Heart right ventricle (tissue), 16 donors: ENCODE data around the gene WDR81. TPM values are rescaled to one million over a fixed set of nuclear protein-coding genes. Genes with fewer than 3 reads are reported as not detected.

Source experiments
- ATAC-seq, 8 donors: fragments of 200-7000 bp; cut with Tn5 transposase; one replicate each; pipeline ENCODE4 v1.9.1; 2020; ENCODE audit warnings: mild to moderate bottlenecking in 8 of 8, moderate library complexity in 8 of 8, moderate number of reproducible peaks in 1 of 8
- DNase-seq, 2 donors: peaks; one replicate each; pipeline ENCODE4 v3.0.0-alpha.2; 2020
- H3K27ac ChIP-seq, 10 donors: fragments of 200-600 bp; sonication (generic) in 2 of 10; one replicate each; pipeline versions ENCODE4 v1.5.0 to v1.8.0; 2020 to 2022; ENCODE audit warnings: mild to moderate bottlenecking in 3 of 10
- H3K27me3 ChIP-seq, 7 donors: fragments of 200-600 bp; one replicate each; pipeline ENCODE4 v1.8.0; 2021 to 2022; ENCODE audit warnings: mild to moderate bottlenecking in 2 of 7
- H3K36me3 ChIP-seq, 9 donors: fragments of 200-600 bp; sonication (generic) in 1 of 9; one replicate each; pipeline versions ENCODE4 v1.5.0 to v1.8.0; 2020 to 2022; ENCODE audit warnings: mild to moderate bottlenecking in 2 of 9
- H3K4me1 ChIP-seq, 9 donors: fragments of 200-600 bp; sonication (generic) in 1 of 9; one replicate each; pipeline versions ENCODE4 v1.5.0 to v1.8.0; 2020 to 2022; ENCODE audit warnings: mild to moderate bottlenecking in 4 of 9
- H3K4me3 ChIP-seq, 10 donors: fragments of 200-600 bp; sonication (generic) in 2 of 10; one replicate each; pipeline versions ENCODE4 v1.5.0 to v1.8.0; 2020 to 2022; ENCODE audit warnings: mild to moderate bottlenecking in 7 of 10, moderate library complexity in 2 of 10
- H3K9me3 ChIP-seq, 11 donors: fragments of 200-600 bp in 10 of 11; sonication (generic) in 2 of 11; one replicate each; pipeline versions ENCODE4 v1.5.0 to v1.8.0; 2013 to 2022; ENCODE audit warnings: mild to moderate bottlenecking in 2 of 11, control low read depth in 1 of 11, moderate library complexity in 1 of 11
- CTCF ChIP-seq, 9 donors: fragments of 200-600 bp; sonication (generic) in 2 of 9; IDR thresholded peaks; one replicate each; pipeline versions ENCODE4 v1.5.0 to v1.8.0; 2021 to 2022; ENCODE audit warnings: antibody characterized with exemption in 9 of 9, mild to moderate bottlenecking in 5 of 9, moderate library complexity in 1 of 9
- WGBS, 2 donors: extraction: QIAGEN DNeasy Blood & Tissue Kit; methylation state at CpG; one replicate each; pipeline ENCODE4 v1.1.7; 2013; ENCODE audit warnings: inconsistent platforms in 1 of 2; 5-methylcytosine and 5-hydroxymethylcytosine counted together
- intact Hi-C, 10 donors: fragments of 100-400 bp; cut with DNase I; formaldehyde crosslinking; loops; one replicate each; pipeline versions ENCODE4 v1.11.1 to v1.14.2; 2022
- polyA plus RNA-seq, 2 donors: library from polyadenylated mRNA; stranded (reverse); fragments of 200-250 nt; gene quantifications; one replicate each; pipeline ENCODE4 v1.2.3, GENCODE V29; 2013
- total RNA-seq, 10 donors: library from RNA; stranded (reverse); fragmentation: NEBNext Ultra II Directional in 3 of 10; extraction: Animal tissue kit (Norgen Biotek cat#: 25700) in 3 of 10; gene quantifications; one replicate each; pipeline versions ENCODE4 v1.2.1 to v1.2.4, GENCODE V29; 2021 to 2023
- donor health status: Arrhythmogenic right ventricular cardiomyopathy.
- donor health status: ischemic (EF 13 %, LVEDD 7.1; RV severe dilation, severe dysfunction).
- donor health status: healthy with polysubstance abuse.
- donor health status: DM: no; HTN: yes; CAD: no.
- donor health status: DM: no; HTN: no; CAD: no.
- donor health status: ischemic (EF 25% LVEDD 6.9; RV normal size, moderate dysfunction).
- donor health status: ischemic (EF 25% LVEDD 5.7; RV mildly dilated, moderate dysfunction).
- donor health status: healthy.
- donor health status: DM: yes; HTN: yes; CAD: no.
- donor health status: Ischemic cardiomyopathy.
- donor health status: ischemic (EF 35%, LVEDD 5.7; RV mildly dilated, moderate dysfunction).
- donor health status: nonischemic (EF 11% LVEDD 7.7; RV severe dilation, severe dysfunction).
- donor health status: DM: yes; HTN: yes; CAD: no.
- donor health status: PGD.
- donor health status: ischemic (EF 29% LVEDD 5.4; RV normal size, mild dysfunction).
- donor health status: nonischemic (EF 23%, LVEDD 6.1; RV moderate dilation, normal function).

The WDR81 gene
- total and polyA plus RNA-seq, 12 donors: 7.7 to 16.9 (median 9.2) TPM

- peaks cover 0 to 92% (median 10%) of the 10 kb centered on the region in 9 donors for H3K36me3 ChIP-seq
- H3K4me3 ChIP-seq: no peak overlapping the region
- H3K4me1 ChIP-seq: peaks cover 11 to 52% (median 33%) of the 10 kb centered on the region in 9 donors
- 95 to 96% methylated on average over 38 of the region's 38 CpGs for WGBS, 2 donors
- no peak for TF ChIP-seq CTCF (IDR thresholded peaks at IDR 0.05)
- H3K27me3 ChIP-seq: no peaks in the 10 kb centered on the region
- no peak for DNase-seq
- no peak for ATAC-seq
- intact Hi-C loops: loop anchor here in 1 of 10 donors (10.0 kb wide), 1 partner anchor 131 kb away; no protein-coding TSS in a partner anchor
- no peaks in the 10 kb centered on the region for H3K9me3 ChIP-seq
- no peak overlapping the region for H3K27ac ChIP-seq
Observed at GRCh38 chr17:1733759-1734158, 9.3 kb downstream of the WDR81 start.

DNA sequence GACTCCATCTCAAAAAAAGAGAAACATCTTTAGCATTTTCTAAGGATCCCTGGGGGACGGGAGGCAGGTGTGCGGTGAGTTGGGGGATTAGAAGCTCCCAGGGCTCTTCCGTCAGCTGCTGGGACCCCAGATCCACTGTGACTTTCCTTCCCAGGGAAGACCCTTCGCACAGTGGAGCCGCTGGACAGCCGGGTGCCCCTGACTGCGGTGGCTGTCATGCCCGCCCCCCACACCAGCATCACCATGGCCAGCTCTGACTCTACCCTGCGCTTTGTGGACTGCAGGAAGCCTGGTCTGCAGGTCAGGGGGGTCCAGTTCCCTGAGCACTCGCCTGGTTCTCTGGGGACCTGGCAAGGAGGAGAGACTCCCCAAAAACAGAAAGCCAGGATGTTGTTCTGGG lies 10.9 kb downstream of the WDR81 start:
- Histone ChIP-seq H3K4me3 (no peak overlapping the region), H3K9me3 (no peaks in the 10 kb centered on the region), H3K36me3 (peaks cover 0 to 76% (median 10%) of the 10 kb centered on the region in 9 donors), H3K27ac (peak overlapping the region in 1 of 10 donors; percentile 12), H3K27me3 (no peaks in the 10 kb centered on the region), H3K4me1 (peaks cover 11 to 35% (median 29%) of the 10 kb centered on the region in 9 donors)
- TF ChIP-seq CTCF (IDR thresholded peaks at IDR 0.05): no peak
- ATAC-seq (no peak), DNase-seq (no peak)
- 95 to 98% methylated on average over 10 of the region's 10 CpGs for WGBS, 2 donors
- intact Hi-C loops: loop anchor here in 1 of 10 donors (10.0 kb wide), 1 partner anchor 129 kb away; no protein-coding TSS in a partner anchor

DNA sequence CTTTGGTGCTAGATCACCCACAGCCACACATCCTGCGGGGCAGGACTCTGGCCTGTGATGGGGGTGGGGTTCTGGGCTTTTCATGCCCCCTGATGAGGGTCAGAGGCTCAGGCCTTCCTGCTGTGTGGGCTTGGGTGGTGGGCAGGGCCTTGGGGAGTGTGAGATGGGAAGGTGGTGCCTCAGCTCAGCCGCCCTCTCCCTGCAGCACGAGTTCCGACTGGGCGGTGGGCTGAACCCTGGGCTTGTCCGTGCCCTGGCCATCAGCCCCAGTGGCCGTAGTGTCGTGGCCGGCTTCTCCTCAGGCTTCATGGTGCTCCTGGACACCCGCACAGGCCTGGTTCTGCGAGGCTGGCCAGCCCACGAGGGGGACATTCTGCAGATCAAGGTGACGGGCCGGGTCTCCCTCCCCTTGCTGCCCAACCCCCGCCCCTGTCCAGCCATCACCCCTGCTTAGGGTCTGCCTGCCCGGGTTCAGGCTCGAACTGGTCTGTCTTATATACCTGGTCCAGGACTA lies 11.4 kb downstream of the WDR81 start:
- Histone ChIP-seq H3K4me1 (peaks cover 11 to 31% (median 24%) of the 10 kb centered on the region in 9 donors), H3K9me3 (no peaks in the 10 kb centered on the region), H3K36me3 (peaks cover 0 to 72% (median 10%) of the 10 kb centered on the region in 9 donors), H3K27me3 (no peaks in the 10 kb centered on the region), H3K27ac (peak overlapping the region in 7 of 10 donors; percentile 7 to 61 (median 34)), H3K4me3 (no peak overlapping the region)
- DNase-seq (no peak), ATAC-seq (peak in 2 of 8 donors; percentile 4 to 6)
- TF ChIP-seq CTCF (IDR thresholded peaks at IDR 0.05): no peak
- intact Hi-C loops: loop anchor here in 1 of 10 donors (10.0 kb wide), 1 partner anchor 129 kb away; no protein-coding TSS in a partner anchor
- 87 to 94% methylated on average over 17 of the region's 17 CpGs for WGBS, 2 donors

DNA sequence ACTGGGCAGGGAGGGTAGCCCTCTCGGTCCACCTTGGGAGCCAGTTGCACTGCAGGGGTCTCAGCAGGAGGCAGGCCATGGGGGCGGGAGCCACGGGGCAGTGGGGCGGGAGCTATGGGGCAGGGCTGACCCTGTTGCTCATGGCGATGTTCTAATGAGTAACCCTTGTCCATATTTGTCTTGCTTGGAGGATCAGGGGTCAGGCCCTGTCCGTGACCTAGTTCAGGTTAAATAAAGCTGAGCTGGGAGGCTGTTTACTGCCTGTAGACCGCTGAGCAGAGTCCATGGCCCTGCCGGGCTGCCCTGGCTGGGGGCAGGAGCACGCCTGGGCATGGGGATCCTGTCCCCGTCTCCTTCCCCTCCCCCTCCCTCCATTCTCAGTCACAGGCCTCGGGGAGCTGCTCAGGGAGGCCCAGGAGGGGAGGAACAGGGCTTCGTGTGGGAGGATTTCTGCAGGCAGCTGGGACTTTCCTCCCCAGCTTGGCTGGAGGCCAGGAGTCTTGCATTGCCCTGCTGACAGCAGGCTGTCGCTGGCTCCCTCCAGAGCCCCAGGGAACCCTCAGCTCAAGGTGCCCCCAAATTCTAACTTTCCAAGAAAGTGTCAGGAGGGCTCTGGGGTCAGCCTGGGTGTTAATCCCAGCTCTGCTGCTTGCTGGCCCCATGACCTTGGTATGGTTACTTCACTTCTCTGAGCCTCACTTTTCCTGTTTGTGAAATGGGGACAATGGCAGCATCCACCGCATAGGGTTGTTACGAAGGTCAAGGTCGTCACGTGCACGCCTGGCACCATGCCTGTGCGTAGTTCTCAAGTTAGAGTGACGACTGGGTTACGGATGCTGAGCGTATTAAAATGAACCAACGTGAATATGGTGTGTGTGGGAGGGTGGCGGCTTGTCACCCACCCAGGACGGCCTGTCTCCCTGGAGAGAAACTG lies 12.1 kb downstream of the WDR81 start:
- Histone ChIP-seq H3K27ac (peak overlapping the region in 8 of 10 donors; percentile 7 to 61 (median 34)), H3K36me3 (peaks cover 0 to 64% (median 10%) of the 10 kb centered on the region in 9 donors), H3K4me3 (no peak overlapping the region), H3K4me1 (peaks cover 9 to 27% (median 19%) of the 10 kb centered on the region in 9 donors), H3K27me3 (no peaks in the 10 kb centered on the region), H3K9me3 (no peaks in the 10 kb centered on the region)
- 59 to 60% methylated on average over 25 of the region's 25 CpGs for WGBS, 2 donors
- intact Hi-C loops: loop anchor here in 1 of 10 donors (10.0 kb wide), 1 partner anchor 128 kb away; no protein-coding TSS in a partner anchor
- DNase-seq (peak; percentile 69 to 75), ATAC-seq (peak; percentile 51 to 78 (median 64))
- TF ChIP-seq CTCF (IDR thresholded peaks at IDR 0.05): no peak
